GOT3 (cell line): Measurements from ENCODE around the gene HCN4.

Experiments used
- DNase-seq: peaks from one replicate; lab custom pipeline; 2025; ENCODE audit warnings: mixed read lengths; lab: John Stamatoyannopoulos, UW

Gene HCN4

DNA sequence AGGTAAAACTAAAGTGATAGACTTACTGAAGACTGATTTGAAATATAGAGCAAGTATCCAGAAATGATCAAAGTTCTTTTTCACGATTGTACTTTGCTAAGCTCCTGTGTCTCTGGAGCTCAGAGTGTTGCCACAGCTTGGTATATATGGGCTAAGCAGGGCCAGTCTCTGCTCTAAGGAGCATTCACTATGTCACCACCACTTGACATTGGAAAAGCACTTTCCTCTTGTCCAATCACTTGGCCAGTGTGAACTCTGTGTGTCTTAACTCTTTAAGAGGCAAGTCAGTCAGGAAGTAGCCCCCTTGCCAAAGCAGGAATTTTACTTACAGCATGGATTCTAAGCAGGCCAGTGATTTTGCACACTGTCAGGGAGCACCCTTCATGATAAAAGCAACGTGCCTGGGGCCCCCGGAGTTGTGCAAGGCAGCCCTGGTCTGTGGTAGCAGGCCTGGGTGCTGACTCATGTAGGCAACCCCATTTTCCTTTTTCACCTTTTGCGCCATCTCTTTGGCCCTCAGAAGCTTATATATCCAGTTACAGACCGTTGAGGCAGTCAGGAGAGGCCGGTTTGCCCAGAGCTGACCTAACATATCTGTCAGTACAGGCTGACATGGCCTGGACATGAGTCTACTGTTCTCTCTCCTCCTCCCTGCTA, 73.0 kb downstream of the HCN4 start:
- no peak for DNase-seq

DNA sequence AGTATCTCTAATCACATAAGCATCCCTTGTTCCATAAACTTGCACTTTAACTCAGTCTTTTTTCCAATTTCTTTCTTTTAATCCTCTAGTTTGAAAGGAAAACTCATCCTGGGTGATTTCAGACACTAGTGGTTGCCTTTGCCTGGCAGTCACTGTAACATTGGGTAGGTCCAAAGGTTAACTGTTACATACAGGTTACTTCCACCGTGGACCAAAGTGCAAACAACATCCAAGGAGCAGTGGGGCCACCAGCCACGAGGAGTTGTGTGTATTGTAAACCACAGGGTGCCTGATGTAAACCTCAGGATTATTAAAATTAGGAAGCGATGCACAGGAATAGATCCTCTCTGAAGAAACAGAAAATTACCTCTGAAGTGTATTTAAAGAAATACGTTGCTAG, 75.0 kb downstream of the HCN4 start:
- DNase-seq: no peak

- DNase-seq: no peak
Observed at GRCh38 chr15:73291441-73291840, 77.3 kb downstream of the HCN4 start.

DNA sequence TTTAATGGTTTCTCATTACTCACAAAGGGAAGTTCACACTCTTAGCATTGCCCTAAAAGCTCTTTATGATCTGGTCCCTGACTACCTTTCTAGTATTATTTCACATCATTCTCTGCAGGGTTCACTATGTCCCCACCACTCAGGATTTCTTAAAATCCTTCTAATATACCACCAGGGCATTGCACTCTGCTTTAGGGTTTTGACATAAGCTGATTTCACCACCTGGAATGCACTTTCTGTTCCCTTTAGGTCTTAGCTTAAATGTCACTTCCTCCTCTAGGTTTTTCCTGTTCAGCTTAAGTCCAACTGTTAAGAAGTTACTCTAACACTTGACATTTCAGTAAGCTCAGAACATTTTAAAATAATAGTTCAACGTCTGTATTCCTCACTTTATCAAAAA, 81.7 kb downstream of the HCN4 start:
- DNase-seq: no peak

DNA sequence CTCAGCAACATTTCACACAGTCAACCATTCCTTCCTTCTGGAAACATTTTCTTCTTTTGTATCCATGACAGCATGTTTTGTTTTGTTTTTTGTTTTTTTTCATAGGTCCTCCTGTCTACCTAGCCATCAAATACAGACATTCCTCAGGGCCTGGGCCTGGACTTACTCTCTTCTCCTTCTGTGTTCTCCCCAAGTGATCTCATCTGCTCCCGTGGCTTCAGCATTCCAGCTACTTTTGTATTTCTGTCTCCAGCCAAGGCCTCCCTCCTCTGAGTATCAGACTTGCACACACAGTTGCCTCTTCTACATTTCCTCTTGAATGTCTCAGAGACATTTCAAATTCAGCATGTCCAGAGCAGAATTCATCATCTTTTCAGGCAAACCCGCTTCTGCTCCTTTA, 82.4 kb downstream of the HCN4 start:
- DNase-seq: no peak

DNA sequence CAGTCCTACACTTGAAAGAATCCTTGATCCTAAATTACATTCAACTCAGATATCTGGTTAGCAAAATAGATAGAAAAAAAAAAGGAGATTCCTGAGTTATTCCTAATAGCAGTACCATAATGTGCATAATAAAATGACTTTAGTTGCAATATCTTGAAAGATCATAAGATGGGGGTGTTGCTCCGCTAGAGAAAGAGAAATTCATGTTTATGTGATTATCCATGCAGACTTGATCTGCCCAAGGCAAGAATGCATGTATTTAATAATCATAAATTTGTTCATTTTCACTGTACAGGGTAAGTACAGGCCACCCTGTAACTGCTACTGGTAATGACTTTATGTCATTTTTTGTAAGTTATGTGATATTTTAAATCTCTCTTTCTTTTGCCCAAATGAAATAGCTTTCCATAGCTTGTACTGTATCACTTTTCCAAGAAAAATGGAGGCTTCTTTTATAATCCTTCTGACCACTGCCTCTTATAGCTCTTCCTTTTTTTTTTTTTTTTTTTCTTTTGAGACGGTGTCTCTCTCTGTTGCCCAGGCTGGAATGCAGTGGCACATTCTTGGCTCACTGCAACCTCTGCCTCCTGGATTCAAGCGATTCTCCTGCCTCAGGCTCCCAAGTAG, 84.6 kb downstream of the HCN4 start:
- no peak for DNase-seq

DNA sequence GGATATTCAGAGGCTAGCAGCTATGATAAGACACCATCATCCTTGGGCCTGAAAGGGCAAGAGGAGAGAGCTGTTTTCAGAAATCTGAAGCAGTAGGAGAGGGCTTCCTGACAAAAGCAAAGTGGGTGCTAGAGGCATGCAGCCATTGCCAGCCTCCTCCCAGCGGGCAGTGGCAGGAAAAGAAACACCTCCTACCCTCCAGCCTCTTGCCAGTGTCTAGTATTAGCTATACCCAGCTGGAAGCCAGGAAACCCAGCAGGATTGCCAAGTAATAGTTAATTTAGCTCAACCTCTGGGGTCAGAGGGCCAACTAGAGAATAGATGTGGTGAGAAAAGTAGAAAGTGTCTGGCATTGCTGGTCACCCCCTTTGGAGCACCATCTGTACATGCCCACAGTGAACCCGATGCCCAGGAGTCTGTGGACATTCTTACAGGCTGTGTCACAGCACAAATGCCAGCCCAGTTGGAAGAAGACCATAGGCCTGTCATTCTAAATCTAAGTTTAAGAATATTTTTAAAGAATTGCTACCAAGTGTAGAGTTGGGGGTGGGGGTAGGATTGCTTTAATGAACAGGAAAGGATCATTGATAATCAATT, 85.3 kb downstream of the HCN4 start:
- no peak for DNase-seq

DNA sequence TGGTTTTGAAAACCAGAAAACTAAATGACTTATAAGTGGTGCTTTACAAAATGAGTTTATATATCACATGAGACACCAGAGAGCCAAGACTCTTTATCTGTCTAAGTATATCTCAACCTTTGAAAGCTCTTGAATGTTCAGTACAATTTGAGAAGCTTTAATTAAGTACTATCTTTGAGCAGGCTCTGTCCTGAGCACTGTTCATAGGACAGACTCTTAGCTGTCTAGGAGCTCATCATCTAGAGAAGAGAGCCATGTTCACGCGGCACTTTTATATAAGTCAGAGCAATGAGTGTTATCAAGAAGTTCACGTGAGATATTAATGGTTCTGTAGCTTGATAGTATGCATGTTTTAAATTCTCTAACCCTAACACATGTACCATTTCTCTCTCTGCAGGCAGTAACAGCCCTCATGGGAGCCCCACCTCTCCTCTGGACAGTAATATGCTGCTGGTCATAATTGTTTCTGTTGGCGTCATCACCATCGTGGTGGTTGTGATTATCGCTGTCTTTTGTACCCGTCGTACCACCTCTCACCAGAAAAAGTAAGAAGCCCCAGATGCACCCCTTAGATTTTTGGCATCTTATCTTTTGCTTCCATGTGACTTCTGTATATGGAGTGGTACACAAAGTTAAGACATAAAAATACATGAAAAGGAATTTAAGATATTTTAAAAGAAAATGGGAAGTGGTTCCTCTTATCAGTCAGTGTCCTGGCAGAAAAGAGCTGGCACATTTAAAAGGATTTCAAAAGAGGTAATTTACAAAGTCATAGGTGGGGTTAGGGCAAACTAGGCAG, 86.0 kb downstream of the HCN4 start:
- no peak for DNase-seq

DNA sequence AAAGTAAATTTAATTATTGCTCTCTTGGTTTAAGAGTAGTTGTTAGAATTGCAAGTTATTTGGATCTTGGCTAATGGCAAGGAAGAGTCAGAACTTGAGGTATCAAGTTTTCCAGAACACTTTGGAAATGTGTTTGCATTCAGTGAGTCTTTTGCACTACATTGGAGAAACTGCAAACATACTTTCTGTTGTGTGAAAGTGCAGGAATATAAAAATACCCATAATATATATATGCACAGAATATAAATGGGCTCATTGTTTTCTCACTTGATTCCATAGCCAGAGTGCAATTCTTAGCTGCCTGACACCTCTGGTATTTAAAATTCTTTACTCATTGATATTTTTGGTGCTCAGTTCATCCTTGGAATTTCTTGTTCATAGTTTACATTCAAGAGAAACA, 92.9 kb downstream of the HCN4 start:
- no peak for DNase-seq

- no peak for DNase-seq
Observed at GRCh38 chr15:73273181-73274002, 95.4 kb downstream of the HCN4 start.

GRCh38 chr15:73270366-73271097, 98.2 kb downstream of the HCN4 start:
- DNase-seq: no peak
